K562 (cell line): ENCODE data around the gene ARPC1A. TPM values are rescaled to one million over a fixed set of nuclear protein-coding genes. Genes with fewer than 3 reads are reported as not detected.

ENCODE experiments used
- ATAC-seq: fragments of 200-7000 bp; cut with Tn5 transposase; 3 replicates; pipeline ENCODE4 v1.9.1; 2020; ENCODE audit warnings: moderate library complexity
- BruUV-seq: library from RNA; stranded (reverse); fragments of 400-500 nt; replicated peaks from 2 replicates; lab custom pipeline; 2021; lab: Mats Ljungman, UMichigan
- CTCF ChIA-PET: fragments of 300-600 bp; formaldehyde crosslinking; extraction: SDS; loops from one replicate; lab custom pipeline; 2021; ENCODE audit warnings: low intra/inter-chr PET ratio; lab: Yijun Ruan, JAX
- POLR2A ChIA-PET: fragments of 300-600, 350-650 bp; sonication (Branson Sonifier 250); formaldehyde crosslinking; extraction: SDS; loops from one replicate; lab custom pipeline; 2021; ENCODE audit warnings: antibody characterized with exemption, inconsistent platforms; lab: Yijun Ruan, JAX
- DNase-seq, 4 experiments: peaks; one replicate each; pipeline versions ENCODE4 v3.0.0 to v3.0.0-alpha.2; 2011 to 2018; ENCODE audit warnings: low spot score in 3 of 4, mixed read lengths in 3 of 4; ENCODE audit errors: extremely low read depth in 1 of 4
- FAIRE-seq: peaks from 2 replicates; lab custom pipeline; 2011; peaks lifted over from hg19 to GRCh38; lab: Jason Lieb, UNC
- H2AFZ ChIP-seq: 2 replicates; pipeline ENCODE4 v1.6.0; 2011; ENCODE audit warnings: low read depth, low read length, control low read depth, inconsistent platforms
- H3K27ac ChIP-seq: fragments of 200-600 bp; 3 replicates; pipeline ENCODE4 v1.8.0; 2011; ENCODE audit warnings: low read depth, mild to moderate bottlenecking, control low read depth, inconsistent platforms, low read length, moderate library complexity, mixed read lengths; ENCODE audit errors: extremely low read depth
- H3K27me3 ChIP-seq, 2 experiments: fragments of 300-600 bp in 1 of 2; 2 replicates in 1 of 2; 3 replicates in 1 of 2; pipeline versions ENCODE4 v1.6.0 to v1.8.0; 2011; ENCODE audit warnings: inconsistent platforms in 2 of 2, low read length in 2 of 2, mild to moderate bottlenecking in 1 of 2, mixed read lengths in 1 of 2, moderate library complexity in 1 of 2; ENCODE audit not compliant: control insufficient read depth in 2 of 2, insufficient read depth in 2 of 2
- H3K36me3 ChIP-seq: fragments of 300-600 bp; 3 replicates; pipeline ENCODE4 v1.8.0; 2011; ENCODE audit warnings: mild to moderate bottlenecking, low read length, inconsistent platforms; ENCODE audit not compliant: control insufficient read depth, insufficient read depth
- H3K4me1 ChIP-seq, 2 experiments: fragments of 200-600 bp in 1 of 2; replicated peaks in 1 of 2; 2 replicates in 1 of 2; 3 replicates in 1 of 2; pipeline versions ENCODE4 v1.5.1 to v1.8.0; 2011; ENCODE audit warnings: inconsistent platforms in 2 of 2, low read length in 2 of 2, mild to moderate bottlenecking in 1 of 2, mixed read lengths in 1 of 2, moderate library complexity in 1 of 2; ENCODE audit not compliant: control insufficient read depth in 2 of 2, insufficient read depth in 2 of 2
- H3K4me2 ChIP-seq: 2 replicates; pipeline ENCODE4 v1.6.1; 2011; ENCODE audit warnings: low read length, control low read depth, inconsistent platforms, mixed read lengths; ENCODE audit not compliant: insufficient read depth
- H3K4me3 ChIP-seq: fragments of 200-600 bp; sonication (generic), shearing (Covaris generic); 2 replicates; pipeline ENCODE4 v1.5.1; 2016; ENCODE audit warnings: control low read depth, inconsistent platforms
- H3K79me2 ChIP-seq: fragments of 200-600 bp; 3 replicates; pipeline ENCODE4 v1.8.0; 2011; ENCODE audit warnings: low read length, inconsistent platforms; ENCODE audit not compliant: control insufficient read depth, insufficient read depth
- H3K9ac ChIP-seq, 2 experiments: 2 replicates each; pipeline versions ENCODE4 v1.6.0 to v1.6.1; 2011; ENCODE audit warnings: low read depth in 2 of 2, low read length in 2 of 2, control low read depth in 1 of 2, inconsistent platforms in 1 of 2, mild to moderate bottlenecking in 1 of 2, mixed read lengths in 1 of 2; ENCODE audit not compliant: insufficient read depth in 1 of 2
- H3K9me1 ChIP-seq: one replicate; pipeline ENCODE4 v1.6.0; 2011; ENCODE audit warnings: inconsistent platforms, mild to moderate bottlenecking, low read length, moderate library complexity; ENCODE audit not compliant: control insufficient read depth, insufficient read depth
- H3K9me3 ChIP-seq: replicated peaks from 2 replicates; pipeline ENCODE4 v1.5.1; 2011; ENCODE audit warnings: low read depth, low read length, inconsistent platforms; ENCODE audit not compliant: control insufficient read depth, insufficient read depth
- H4K20me1 ChIP-seq: replicated peaks from 2 replicates; pipeline ENCODE4 v1.6.1; 2011; ENCODE audit warnings: low read length, inconsistent platforms, mixed read lengths; ENCODE audit not compliant: control insufficient read depth, insufficient read depth
- CREB1 ChIP-seq, 2 experiments: sonication (generic) in 1 of 2; formaldehyde crosslinking in 1 of 2; IDR thresholded peaks; 2 replicates each; pipeline versions ENCODE4 v1.6.1 to v1.8.0; 2012 to 2022; ENCODE audit warnings: inconsistent platforms in 1 of 2, mild to moderate bottlenecking in 1 of 2, missing genetic modification reagents in 1 of 2, moderate library complexity in 1 of 2
- CTBP1 ChIP-seq: fragments of 450-650 bp; IDR thresholded peaks from 2 replicates; pipeline ENCODE4 v1.6.1; 2016; ENCODE audit warnings: borderline replicate concordance
- E4F1 ChIP-seq: fragments of 250-450 bp; sonication (Bioruptor Pico); IDR thresholded peaks from 2 replicates; pipeline ENCODE4 v1.5.0; 2021; ENCODE audit warnings: mild to moderate bottlenecking, borderline replicate concordance
- IRF1 ChIP-seq: sonication (generic); formaldehyde crosslinking; IDR thresholded peaks from 2 replicates; pipeline ENCODE4 v1.8.0; 2022; ENCODE audit warnings: missing genetic modification reagents, mild to moderate bottlenecking, borderline replicate concordance
- KLF16 ChIP-seq: IDR thresholded peaks from 2 replicates; pipeline ENCODE4 v1.6.1; 2016; ENCODE audit warnings: antibody characterized with exemption
- NCOA2 ChIP-seq, 2 experiments: fragments of 450-650 bp; IDR thresholded peaks; 2 replicates each; pipeline ENCODE4 v1.6.1; 2018; ENCODE audit warnings: mild to moderate bottlenecking in 2 of 2, moderate library complexity in 1 of 2; ENCODE audit not compliant: partially characterized antibody in 2 of 2
- POLR2B ChIP-seq: fragments of 450-650 bp; IDR thresholded peaks from 2 replicates; pipeline ENCODE4 v1.6.1; 2018; ENCODE audit warnings: low read depth; ENCODE audit not compliant: partially characterized antibody
- ZBTB33 ChIP-seq: sonication (generic); formaldehyde crosslinking; IDR thresholded peaks from 2 replicates; pipeline ENCODE4 v1.8.1; 2023; ENCODE audit warnings: mild to moderate bottlenecking, missing genetic modification reagents
- ZNF124 ChIP-seq: sonication (generic); formaldehyde crosslinking; IDR thresholded peaks from 2 replicates; pipeline ENCODE4 v1.8.1; 2022; ENCODE audit warnings: missing genetic modification reagents
- ZNF212 ChIP-seq: fragments of 450-650 bp; formaldehyde crosslinking; IDR thresholded peaks from 2 replicates; pipeline ENCODE4 v1.4.0; 2020; ENCODE audit warnings: mild to moderate bottlenecking
- ZNF274 ChIP-seq: IDR thresholded peaks from 2 replicates; pipeline ENCODE4 v1.6.1; 2011; ENCODE audit warnings: low read depth, mild to moderate bottlenecking, low read length, moderate library complexity, borderline replicate concordance
- ZZZ3 ChIP-seq: fragments of 450-650 bp; IDR thresholded peaks from 2 replicates; pipeline ENCODE4 v1.6.1; 2016; ENCODE audit warnings: antibody characterized with exemption, mild to moderate bottlenecking, moderate library complexity
- WGBS: fragments of 100-300 bp; shearing (Covaris generic); methylation state at CpG from one replicate; pipeline ENCODE4 v1.1.6; 2016; ENCODE audit warnings: low coverage, mixed read lengths; ENCODE audit not compliant: insufficient coverage; ENCODE audit errors: missing lambda C conversion rate; 5-methylcytosine and 5-hydroxymethylcytosine counted together
- in situ Hi-C: fragments of 300-500 bp; cut with MboI; formaldehyde crosslinking; loops from 4 replicates; pipeline ENCODE4 v1.15.0; 2018; ENCODE audit warnings: inconsistent platforms, mixed read lengths
- intact Hi-C: fragments of 100-400 bp; cut with micrococcal nuclease; formaldehyde crosslinking; loops from 2 replicates; pipeline ENCODE4 v1.14.2; 2022
- polyA plus RNA-seq, 8 experiments: library from polyadenylated mRNA; depleted of rRNA in 4 of 8; stranded (reverse) in 5 of 8; unstranded in 3 of 8; fragments of >200 nt; fragmentation: Nextera tagmentation in 2 of 8; fragmentation: Illumina TruSeq in 1 of 8; extraction: Ambion mirVana in 2 of 8; extraction: Trizol in 1 of 8; gene quantifications; 2 replicates each; pipeline versions ENCODE4 v1.2.1 to v1.2.3, GENCODE V29; 2011 to 2014; ENCODE audit warnings: inconsistent platforms in 1 of 8, missing spikeins in 1 of 8
- total RNA-seq, 7 experiments: library from RNA; depleted of rRNA in 6 of 7; stranded (reverse); fragments of >200 nt in 6 of 7; fragmentation: Illumina TruSeq in 2 of 7; extraction: Trizol in 2 of 7; gene quantifications; 2 replicates each; pipeline versions ENCODE4 v1.2.1 to v1.2.3, GENCODE V29; 2011 to 2021; ENCODE audit warnings: low replicate concordance in 1 of 7
- TF ChIP-seq, protein P1 (sequence below): fragments of 250-450 bp; sonication (Bioruptor Pico); IDR thresholded peaks from 2 replicates; pipeline ENCODE4 v1.8.0; 2022; ENCODE audit warnings: inconsistent platforms

The ARPC1A gene
- total and polyA plus RNA-seq, 9 of the 15 experiments (the other 6 are each of a cell fraction or from before 2014, with no cell fraction given) = 39.5 to 151 (median 86.1) TPM

DNA sequence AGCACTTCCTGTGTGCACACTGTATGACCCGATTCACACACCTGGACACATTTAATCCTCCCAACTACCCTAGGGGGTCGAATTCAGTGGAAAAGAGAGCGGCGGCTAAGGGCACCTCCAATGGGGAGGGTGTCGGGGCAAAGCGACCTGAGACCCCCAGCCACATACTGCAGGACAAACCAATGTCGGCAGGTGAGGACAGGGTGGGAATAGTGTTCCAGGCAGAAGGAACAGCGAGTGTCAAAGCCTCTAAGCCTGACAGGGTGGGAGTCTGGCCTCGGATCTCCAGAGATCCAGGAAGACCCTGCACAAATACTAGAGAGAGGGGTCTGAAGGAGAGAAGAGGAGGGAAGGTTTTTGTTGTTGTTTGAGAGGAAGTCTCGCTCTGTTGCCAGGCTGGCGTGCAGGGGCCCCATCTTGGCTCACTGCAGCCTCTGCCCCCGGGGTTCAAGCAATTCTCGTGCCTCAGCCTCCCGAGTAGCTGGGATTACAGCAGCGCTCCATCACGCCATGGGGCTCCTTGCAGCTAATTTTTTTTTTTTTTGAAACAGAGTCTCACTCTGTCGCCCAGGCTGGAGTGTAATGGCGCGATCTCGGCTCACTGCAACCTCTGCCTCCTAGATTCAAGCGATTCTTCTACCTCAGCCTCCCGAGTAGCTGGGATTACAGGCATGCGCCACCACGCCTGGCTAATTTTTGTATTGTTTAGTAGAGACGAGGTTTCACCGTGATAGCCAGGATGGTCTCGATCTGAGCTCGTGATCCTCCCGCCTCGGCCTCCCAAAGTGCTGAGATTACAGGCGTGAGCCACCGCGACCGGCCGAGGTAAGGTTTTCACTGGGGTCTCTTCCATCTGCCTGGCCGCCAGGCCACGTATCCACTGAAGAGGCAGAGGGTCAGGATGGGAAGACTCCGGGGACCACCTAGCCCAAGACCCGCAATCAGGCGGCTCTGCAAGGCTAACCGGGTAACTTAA is 47.7 kb downstream of the ARPC1A start:
- in situ Hi-C loops (no loop called here), intact Hi-C loops (loop anchor here (2.0 kb wide), 1 partner anchor 35 kb away; the partner anchor contains the start of genes BUD31 and PDAP1)
- H3K4me2 ChIP-seq = peak overlapping the region; percentile 81
- CTCF ChIA-PET = no interaction called here
- H3K9ac ChIP-seq = peak overlapping the region; percentile 79 to 83
- ATAC-seq (no peak), FAIRE-seq (no peak), DNase-seq (no peak)
- 75% methylated on average over 36 of the region's 41 CpGs for WGBS
- no peaks in the 10 kb centered on the region for H3K9me1 ChIP-seq
- H3K79me2 ChIP-seq = peaks cover 35% of the 10 kb centered on the region
- peaks cover 23% of the 10 kb centered on the region; the same call in 2 of the 3 replicates for H3K36me3 ChIP-seq
- peak overlapping the region; percentile 94 for H3K4me3 ChIP-seq
- POLR2A ChIA-PET = interaction anchor here (0.6 to 1.0 kb wide), 6 partner anchors 10 to 46 kb away, joined by 3 to 4 read pairs (median 4); no protein-coding TSS in a partner anchor
- TSS peak; percentile 63 for BruUV-seq
- no peaks in the 10 kb centered on the region; the same call in 1 of the 2 replicates for H4K20me1 ChIP-seq
- no peaks in the 10 kb centered on the region for H3K27me3 ChIP-seq
- H3K9me3 ChIP-seq = no peaks in the 10 kb centered on the region
- H3K27ac ChIP-seq = 0 out of 3 replicates have a peak overlapping the region, but pooled peaks have one; percentile 74
- peak overlapping the region; percentile 95 for H2AFZ ChIP-seq
- peaks cover 28 to 60% of the 10 kb centered on the region in 2 experiments for H3K4me1 ChIP-seq
- TF ChIP-seq ZZZ3 = no peak
- no peak for TF ChIP-seq POLR2B
- TF ChIP-seq ZNF274 = no peak
- TF ChIP-seq CREB1 (IDR thresholded peaks at IDR 0.05) = no peak
- no peak for TF ChIP-seq CREB1 (CRISPR knock-in tag; IDR thresholded peaks at IDR 0.05)
- TF ChIP-seq, protein P1, sequence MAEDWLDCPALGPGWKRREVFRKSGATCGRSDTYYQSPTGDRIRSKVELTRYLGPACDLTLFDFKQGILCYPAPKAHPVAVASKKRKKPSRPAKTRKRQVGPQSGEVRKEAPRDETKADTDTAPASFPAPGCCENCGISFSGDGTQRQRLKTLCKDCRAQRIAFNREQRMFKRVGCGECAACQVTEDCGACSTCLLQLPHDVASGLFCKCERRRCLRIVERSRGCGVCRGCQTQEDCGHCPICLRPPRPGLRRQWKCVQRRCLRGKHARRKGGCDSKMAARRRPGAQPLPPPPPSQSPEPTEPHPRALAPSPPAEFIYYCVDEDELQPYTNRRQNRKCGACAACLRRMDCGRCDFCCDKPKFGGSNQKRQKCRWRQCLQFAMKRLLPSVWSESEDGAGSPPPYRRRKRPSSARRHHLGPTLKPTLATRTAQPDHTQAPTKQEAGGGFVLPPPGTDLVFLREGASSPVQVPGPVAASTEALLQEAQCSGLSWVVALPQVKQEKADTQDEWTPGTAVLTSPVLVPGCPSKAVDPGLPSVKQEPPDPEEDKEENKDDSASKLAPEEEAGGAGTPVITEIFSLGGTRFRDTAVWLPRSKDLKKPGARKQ (CRISPR knock-in tag) = peak; percentile 89; the same call in 1 of the 2 replicates
- no peak for TF ChIP-seq IRF1 (CRISPR knock-in tag)
- TF ChIP-seq KLF16 = no peak
- TF ChIP-seq ZBTB33 (CRISPR knock-in tag) = peak; percentile 82
- TF ChIP-seq E4F1 (CRISPR knock-in tag) = no peak
- 0 out of 2 replicates have a peak, but pooled peaks have one; percentile 45 for TF ChIP-seq ZNF212 (CRISPR knock-in tag)
- no peak for TF ChIP-seq CTBP1
- TF ChIP-seq NCOA2 (IDR thresholded peaks at IDR 0.05; ENCODE audit: partially characterized antibody in 2 of 2) = no peak
- TF ChIP-seq ZNF124 (CRISPR knock-in tag) = no peak
